GM12891 (cell line): ENCODE data around the gene RPS6KA4.

Experiments
- PAX5 ChIP-seq: IDR thresholded peaks from 2 replicates; pipeline ENCODE4 v1.6.1; 2011; ENCODE audit warnings: low read length, moderate library complexity, mild to moderate bottlenecking; ENCODE audit not compliant: insufficient read depth, severe bottlenecking
- POLR2A ChIP-seq: IDR thresholded peaks from 2 replicates; pipeline ENCODE4 v1.6.1; 2011; ENCODE audit warnings: low read depth, low read length, control low read depth
- POLR2AphosphoS5 ChIP-seq: IDR thresholded peaks from 2 replicates; pipeline ENCODE4 v1.6.1; 2011; ENCODE audit warnings: low read depth, low read length, control low read depth
- TAF1 ChIP-seq: IDR thresholded peaks from 2 replicates; pipeline ENCODE4 v1.6.1; 2011; ENCODE audit warnings: low read depth, low read length, control low read depth

DNA sequence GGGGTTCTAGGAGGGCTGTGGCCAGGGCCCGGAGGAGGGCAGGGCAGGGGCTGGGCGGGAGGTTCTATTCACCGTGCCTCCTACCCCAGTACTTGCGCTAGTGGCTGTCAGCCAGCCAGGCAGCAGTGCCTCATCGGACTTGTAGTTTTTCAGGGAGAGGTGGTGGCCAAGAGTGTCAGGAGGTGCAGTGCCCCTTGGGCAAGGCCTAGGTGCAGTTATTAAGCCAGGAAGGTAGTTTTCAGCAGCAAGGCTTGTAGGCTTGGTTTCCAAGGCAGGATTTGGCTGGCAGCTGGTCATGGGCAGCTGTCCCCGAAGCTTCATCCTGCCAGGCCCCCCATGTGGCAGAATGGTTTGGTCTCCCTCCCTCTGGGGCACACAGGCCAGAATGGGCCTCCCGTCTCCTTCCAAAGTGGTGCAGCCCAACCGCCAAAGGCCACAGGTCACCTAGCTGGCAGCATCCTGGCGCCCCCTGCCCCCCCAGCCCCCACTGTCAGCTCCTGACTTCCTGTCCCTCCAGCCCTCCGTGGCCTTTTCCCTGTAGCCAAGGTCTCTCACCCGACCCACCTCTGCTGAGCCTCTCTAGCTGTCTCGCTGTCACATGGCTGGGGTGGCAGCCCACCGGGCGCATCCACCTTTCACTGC lies 10.5 kb upstream of the RPS6KA4 start:
- no peak for TF ChIP-seq POLR2A
- TF ChIP-seq POLR2AphosphoS5 = no peak
- no peak for TF ChIP-seq PAX5
- TF ChIP-seq TAF1 = no peak
